GM18861 (cell line): ENCODE results near the gene NIPAL3.

Experiments used
- ATAC-seq: cut with Tn5 transposase; IDR thresholded peaks from one replicate; pipeline ENCODE4 v1.9.1; 2021; ENCODE audit not compliant: unreplicated experiment

NIPAL3 gene

GRCh38 chr1:24415334-24415909 is at the start of gene NIPAL3:
NIPAL3 (plus strand) TSS chr1:24415802; CDS start chr1:24419548, 3,746 bp downstream.
- peak; percentile 93 for ATAC-seq

GRCh38 chr1:24366707-24367106 is 48.9 kb upstream of the NIPAL3 start:
- no peak for ATAC-seq

- ATAC-seq: no peak
These were observed 46.4 kb upstream of the NIPAL3 start for GRCh38 chr1:24369199-24369598.

- no peak for ATAC-seq
These were observed 45.8 kb upstream of the NIPAL3 start for GRCh38 chr1:24369801-24370200.

- peak; percentile 57 for ATAC-seq
These were observed 42.6 kb upstream of the NIPAL3 start for GRCh38 chr1:24373044-24373443.

GRCh38 chr1:24373710-24374109 is 41.9 kb upstream of the NIPAL3 start:
- no peak for ATAC-seq

GRCh38 chr1:24374891-24375786 is 40.5 kb upstream of the NIPAL3 start:
- no peak for ATAC-seq

- no peak for ATAC-seq
These were observed 35.8 kb upstream of the NIPAL3 start for GRCh38 chr1:24379733-24380315.

GRCh38 chr1:24380508-24380907 is 35.1 kb upstream of the NIPAL3 start:
- no peak for ATAC-seq

GRCh38 chr1:24381256-24381655 is 34.3 kb upstream of the NIPAL3 start:
- no peak for ATAC-seq

GRCh38 chr1:24382165-24382577 is 33.4 kb upstream of the NIPAL3 start:
- ATAC-seq: no peak

GRCh38 chr1:24383381-24383940 is 32.1 kb upstream of the NIPAL3 start:
- ATAC-seq: no peak

- no peak for ATAC-seq
These were observed 31.1 kb upstream of the NIPAL3 start for GRCh38 chr1:24384251-24385090.

GRCh38 chr1:24385160-24385940 is 30.3 kb upstream of the NIPAL3 start:
- no peak for ATAC-seq

- ATAC-seq: no peak
These were observed 29.4 kb upstream of the NIPAL3 start for GRCh38 chr1:24386241-24386640.

GRCh38 chr1:24386931-24387330 is 28.7 kb upstream of the NIPAL3 start:
- ATAC-seq: no peak

- no peak for ATAC-seq
These were observed 27.9 kb upstream of the NIPAL3 start for GRCh38 chr1:24387636-24388175.

GRCh38 chr1:24388331-24388885 is 27.2 kb upstream of the NIPAL3 start:
- ATAC-seq: no peak

- no peak for ATAC-seq
These were observed 26.3 kb upstream of the NIPAL3 start for GRCh38 chr1:24389231-24389678.
